Duodenal mucosa (tissue), 2 donors: ENCODE results near the gene EID3.
"Not testable (repeated sequence)": the region's sequence is repeated elsewhere in the genome, so short reads cannot be mapped to it uniquely, and the experiment has no call there.

Experiments used
- H3K27ac ChIP-seq: one replicate; pipeline ENCODE4 v1.7.0; 2013; ENCODE audit warnings: low read depth, low read length
- H3K27me3 ChIP-seq, 2 donors: one replicate each; pipeline ENCODE4 v1.7.0; 2013; ENCODE audit warnings: low read length in 2 of 2, control low read depth in 1 of 2; ENCODE audit not compliant: insufficient read depth in 2 of 2, control insufficient read depth in 1 of 2
- H3K36me3 ChIP-seq, 2 donors: one replicate each; pipeline ENCODE4 v1.7.0; 2013; ENCODE audit warnings: low read length in 2 of 2, control low read depth in 1 of 2; ENCODE audit not compliant: insufficient read depth in 2 of 2, control insufficient read depth in 1 of 2
- H3K4me1 ChIP-seq, 2 donors: one replicate each; pipeline ENCODE4 v1.7.0; 2013; ENCODE audit warnings: low read length in 2 of 2, control low read depth in 1 of 2; ENCODE audit not compliant: insufficient read depth in 2 of 2, control insufficient read depth in 1 of 2
- H3K4me3 ChIP-seq, 2 donors: one replicate each; pipeline ENCODE4 v1.7.0; 2013; ENCODE audit warnings: low read length in 2 of 2, low read depth in 1 of 2
- H3K9ac ChIP-seq, 2 donors: one replicate each; pipeline ENCODE4 v1.7.0; 2013; ENCODE audit warnings: low read length in 2 of 2, low read depth in 1 of 2
- H3K9me3 ChIP-seq, 2 donors: one replicate each; pipeline ENCODE4 v1.7.0; 2013; ENCODE audit warnings: low read length in 2 of 2, control low read depth in 1 of 2; ENCODE audit not compliant: control insufficient read depth in 1 of 2

EID3 gene

DNA sequence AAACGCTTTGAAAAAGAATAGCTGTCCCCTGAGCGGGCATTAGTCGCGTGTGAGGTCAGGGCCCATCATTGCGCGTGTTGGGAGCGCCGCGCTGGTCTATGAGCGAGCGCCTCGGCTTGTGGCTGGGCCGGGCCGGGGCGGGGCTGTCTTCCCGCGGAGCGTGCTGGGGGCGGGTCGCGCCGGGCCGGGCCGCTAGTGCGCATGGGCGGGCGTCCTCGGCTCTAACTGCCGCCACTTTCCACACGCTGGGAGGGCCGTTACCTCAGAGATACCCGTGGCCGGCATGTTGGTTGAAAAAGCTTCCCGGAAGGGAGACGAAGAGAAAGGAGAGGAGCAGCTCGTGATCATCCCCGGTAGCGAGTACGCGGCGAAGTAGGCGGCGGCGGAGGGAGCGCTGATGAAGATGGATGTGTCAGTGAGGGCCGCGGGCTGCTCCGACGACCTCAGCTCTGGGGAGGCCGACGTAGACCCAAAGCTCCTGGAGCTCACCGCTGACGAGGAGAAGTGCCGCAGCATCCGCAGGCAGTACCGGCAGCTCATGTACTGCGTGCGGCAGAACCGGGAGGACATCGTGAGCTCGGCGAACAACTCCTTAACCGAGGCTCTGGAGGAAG lies at the start of gene EID3:
TSS of gene EID3 (plus strand) at position 202 of the 614 bp plus-strand sequence. CDS start at position 398, 196 bp downstream.
- Histone ChIP-seq H3K36me3 (peaks cover 3 to 4% of the 10 kb centered on the region in 2 donors), H3K27me3 (no peaks in the 10 kb centered on the region), H3K9me3 (no peaks in the 10 kb centered on the region), H3K4me1 (peaks cover 34 to 35% of the 10 kb centered on the region in 2 donors), H3K27ac (peak within 1 kb of the TSS; percentile 33), H3K9ac (peak within 1 kb of the TSS; percentile 54 to 62), H3K4me3 (peak within 1 kb of the TSS; percentile 66 to 81)

DNA sequence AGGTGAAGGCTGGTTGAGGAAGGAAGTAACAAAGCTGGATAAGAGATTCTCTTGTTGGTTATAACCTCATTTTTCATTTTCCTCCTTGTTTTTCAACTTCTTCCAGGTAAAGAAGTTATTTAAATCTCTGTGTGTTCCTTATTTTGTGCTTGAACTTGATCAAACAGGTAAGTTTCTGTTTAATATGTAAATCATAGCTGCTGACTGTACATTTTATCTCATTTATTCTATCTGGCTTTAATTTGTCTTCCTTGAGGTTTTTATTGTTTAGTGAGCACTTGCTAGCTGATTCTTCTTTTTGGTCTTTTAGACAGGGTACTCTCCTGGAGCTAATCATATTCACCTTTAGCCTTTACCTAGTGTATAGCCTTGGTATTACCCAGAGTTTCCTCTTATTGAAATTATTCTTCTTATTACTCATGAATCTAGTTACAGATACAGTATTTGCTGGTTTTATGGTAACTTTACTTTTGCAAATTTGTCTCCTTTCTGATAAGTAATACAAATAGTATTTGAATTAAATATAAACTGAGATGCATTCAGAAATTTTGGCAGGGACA lies 45.5 kb upstream of the EID3 start:
- Histone ChIP-seq H3K36me3 (no peaks in the 10 kb centered on the region), H3K4me1 (no peaks in the 10 kb centered on the region)

DNA sequence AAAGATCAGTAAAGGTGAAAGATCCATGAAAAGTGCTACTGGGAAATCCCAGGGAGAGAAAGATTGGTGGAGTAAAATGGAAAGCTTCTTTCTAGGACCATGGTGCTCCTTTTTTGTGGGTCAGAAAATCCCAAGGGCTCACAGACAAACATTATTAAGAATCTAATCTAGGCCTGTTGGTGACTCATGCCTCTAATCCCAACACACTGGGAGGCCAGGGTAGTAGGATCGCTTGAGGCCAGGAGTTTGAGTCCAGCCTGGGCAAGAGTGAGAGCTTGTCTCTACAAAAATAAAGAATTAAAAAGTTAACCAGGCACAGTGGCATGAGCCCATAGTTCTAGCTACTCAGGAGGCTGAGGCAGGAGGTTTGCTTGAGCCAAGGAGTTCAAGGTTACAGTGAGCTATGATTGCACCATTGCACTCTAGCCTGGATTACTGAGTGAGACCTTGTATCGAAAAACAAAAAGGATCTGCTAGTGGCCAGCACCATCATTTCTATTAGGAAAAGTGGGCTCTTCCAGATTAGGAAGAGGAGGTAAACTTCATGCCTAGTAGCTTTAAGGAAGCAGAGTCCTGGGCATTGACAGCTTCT lies 45.0 kb upstream of the EID3 start:
- Histone ChIP-seq H3K4me1 (no peaks in the 10 kb centered on the region), H3K27me3 (no peaks in the 10 kb centered on the region), H3K36me3 (no peaks in the 10 kb centered on the region), H3K27ac (no peak overlapping the region), H3K9ac (no peak overlapping the region), H3K4me3 (no peak overlapping the region), H3K9me3 (no peaks in the 10 kb centered on the region)

More for the DNA sequence above, 45.5 kb upstream of the EID3 start:
- no peak overlapping the region for H3K27ac ChIP-seq
- no peaks in the 10 kb centered on the region for H3K27me3 ChIP-seq
- H3K4me3 ChIP-seq, result no peak overlapping the region
- no peak overlapping the region for H3K9ac ChIP-seq
- no peaks in the 10 kb centered on the region for H3K9me3 ChIP-seq

DNA sequence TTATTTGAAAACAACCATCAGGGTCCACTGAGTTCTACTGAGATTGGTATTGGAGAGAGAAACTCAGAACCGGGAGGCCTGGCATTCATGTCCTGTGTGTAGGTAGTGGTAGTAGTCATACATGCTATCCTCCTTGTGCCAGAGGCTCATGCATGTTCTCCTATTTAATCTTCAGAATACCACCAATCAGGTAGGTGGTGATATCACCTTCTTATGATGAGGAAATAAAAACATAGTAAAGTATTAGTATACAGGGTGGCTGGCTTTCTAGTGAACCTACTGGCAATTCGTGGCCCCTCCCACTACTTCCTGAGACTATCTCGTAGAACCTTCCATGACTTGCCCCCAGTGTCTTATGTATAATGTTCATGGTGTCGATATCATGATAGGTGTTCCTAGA lies 40.5 kb upstream of the EID3 start:
- Histone ChIP-seq H3K36me3 (no peaks in the 10 kb centered on the region), H3K4me1 (no peaks in the 10 kb centered on the region), H3K9me3 (no peaks in the 10 kb centered on the region), H3K9ac (no peak overlapping the region), H3K27ac (no peak overlapping the region), H3K4me3 (no peak overlapping the region), H3K27me3 (no peaks in the 10 kb centered on the region)

DNA sequence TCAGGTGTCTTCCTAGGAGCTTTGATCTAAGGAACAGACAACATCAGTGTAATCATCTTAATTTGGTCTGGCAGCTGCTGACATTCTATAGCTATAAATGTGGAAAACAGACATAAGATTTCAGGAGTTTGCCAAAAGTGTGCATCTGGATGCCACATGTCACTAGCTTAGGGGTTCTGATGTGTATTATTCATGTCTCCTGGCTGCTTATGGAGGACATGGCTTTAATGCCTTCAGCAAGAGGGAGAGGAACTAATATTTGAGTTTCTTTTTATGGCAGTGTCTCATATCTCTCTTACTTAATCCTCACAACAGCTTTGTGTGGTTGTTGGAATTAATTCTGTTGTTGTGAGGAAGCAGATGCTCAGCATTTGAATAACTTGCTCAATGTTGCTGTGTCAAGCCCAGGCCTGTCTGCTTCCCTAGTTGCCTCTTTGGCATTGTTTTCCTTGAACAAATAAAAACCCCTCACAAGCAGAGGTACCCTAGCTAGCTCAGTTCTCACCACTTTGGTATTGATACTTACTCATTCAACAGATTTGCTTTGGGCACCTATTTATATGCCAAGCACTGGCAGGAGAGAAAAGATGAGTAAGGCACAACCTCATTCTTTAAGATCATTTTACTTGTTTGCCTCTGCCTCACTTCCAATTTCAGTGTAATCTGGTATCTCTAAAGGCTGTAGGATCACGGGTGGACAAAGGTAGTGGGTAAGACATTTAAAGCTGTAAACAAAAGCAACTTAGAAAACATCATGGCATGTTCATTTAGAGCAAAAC lies 39.8 kb upstream of the EID3 start:
- Histone ChIP-seq H3K9ac (no peak overlapping the region), H3K36me3 (no peaks in the 10 kb centered on the region), H3K9me3 (no peaks in the 10 kb centered on the region), H3K4me1 (no peaks in the 10 kb centered on the region), H3K27me3 (no peaks in the 10 kb centered on the region), H3K27ac (no peak overlapping the region), H3K4me3 (no peak overlapping the region)

DNA sequence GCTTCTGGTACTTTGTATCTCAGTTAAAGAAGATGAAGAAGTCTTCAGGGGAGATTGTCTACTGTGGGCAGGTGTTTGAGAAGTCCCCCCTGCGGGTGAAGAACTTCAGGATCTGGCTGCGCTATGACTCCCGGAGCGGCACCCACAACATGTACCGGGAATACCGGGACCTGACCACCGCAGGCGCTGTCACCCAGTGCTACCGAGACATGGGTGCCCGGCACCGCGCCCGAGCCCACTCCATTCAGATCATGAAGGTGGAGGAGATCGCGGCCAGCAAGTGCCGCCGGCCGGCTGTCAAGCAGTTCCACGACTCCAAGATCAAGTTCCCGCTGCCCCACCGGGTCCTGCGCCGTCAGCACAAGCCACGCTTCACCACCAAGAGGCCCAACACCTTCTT lies 38.1 kb upstream of the EID3 start:
- H3K36me3 ChIP-seq, H3K27ac ChIP-seq, H3K9ac ChIP-seq, H3K27me3 ChIP-seq, H3K4me3 ChIP-seq, H3K4me1 ChIP-seq, H3K9me3 ChIP-seq: not testable (repeated sequence)

DNA sequence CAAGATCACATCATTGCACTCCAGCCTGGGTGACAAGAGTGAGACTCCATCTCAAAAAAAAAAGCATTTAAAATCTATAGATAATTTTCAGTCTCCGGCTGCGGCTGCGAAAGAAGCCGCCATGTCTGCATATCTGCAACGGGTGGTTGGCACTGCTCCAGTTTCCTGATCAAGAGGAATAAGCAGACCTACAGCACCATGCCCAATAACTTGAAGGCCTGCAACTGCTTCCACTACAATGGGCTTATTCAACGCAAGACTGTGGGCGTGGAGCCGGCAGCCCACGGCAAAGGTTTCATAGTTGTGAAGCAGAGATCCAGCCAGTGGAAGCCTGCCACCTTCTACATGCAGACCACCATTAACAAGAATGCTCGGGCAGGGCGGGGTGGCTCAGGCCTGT lies 30.6 kb upstream of the EID3 start:
- no peak overlapping the region for H3K27ac ChIP-seq
- H3K9ac ChIP-seq, result no peak overlapping the region
- H3K4me1 ChIP-seq, result peaks cover 4% of the 10 kb centered on the region in 2 donors
- H3K4me3 ChIP-seq, result no peak overlapping the region
- H3K9me3 ChIP-seq, result no peaks in the 10 kb centered on the region
- no peaks in the 10 kb centered on the region for H3K27me3 ChIP-seq
- H3K36me3 ChIP-seq, result no peaks in the 10 kb centered on the region

DNA sequence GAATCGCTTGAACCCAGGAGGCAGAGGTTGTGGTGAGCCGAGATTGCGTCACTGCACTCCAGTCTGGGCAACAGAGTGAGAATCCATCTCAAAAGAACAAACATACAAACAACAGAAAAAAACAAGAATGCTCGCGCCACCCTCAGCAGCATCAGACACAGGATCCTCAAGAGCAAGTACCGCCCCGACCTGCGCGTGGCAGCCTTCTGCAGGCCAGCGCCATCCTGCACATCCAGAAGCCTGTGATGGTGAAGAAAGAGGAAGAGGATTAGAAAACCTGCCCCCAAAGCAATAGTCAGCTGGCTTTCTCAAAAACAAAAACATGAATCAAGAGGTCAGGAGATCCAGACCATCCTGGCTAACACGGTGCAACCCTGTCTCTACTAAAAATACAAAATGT lies 30.0 kb upstream of the EID3 start:
- no peaks in the 10 kb centered on the region for H3K27me3 ChIP-seq
- no peak overlapping the region for H3K27ac ChIP-seq
- no peaks in the 10 kb centered on the region for H3K9me3 ChIP-seq
- H3K36me3 ChIP-seq, result no peaks in the 10 kb centered on the region
- H3K4me1 ChIP-seq, result peaks cover 4% of the 10 kb centered on the region in 2 donors
- H3K4me3 ChIP-seq, result no peak overlapping the region
- no peak overlapping the region for H3K9ac ChIP-seq

DNA sequence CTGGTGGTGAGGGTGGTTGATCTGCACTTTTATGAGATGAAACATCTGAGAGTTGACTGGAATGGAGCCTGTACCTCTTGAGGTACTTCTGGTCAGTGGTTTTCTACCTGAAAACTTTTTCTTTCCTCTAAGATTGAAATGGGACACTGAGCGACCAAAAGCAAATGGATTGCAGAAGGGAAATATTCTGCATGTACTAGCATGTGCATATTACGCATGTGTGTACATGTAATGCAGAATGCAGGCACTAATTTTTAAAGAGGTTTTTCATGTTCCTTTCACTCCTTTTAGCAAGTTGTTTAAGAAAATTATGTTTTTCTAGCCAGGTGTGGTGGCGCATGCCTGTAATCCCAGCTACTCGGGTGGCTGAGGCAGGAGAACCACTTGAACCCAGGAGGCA lies 28.7 kb upstream of the EID3 start:
- H3K9me3 ChIP-seq, result no peaks in the 10 kb centered on the region
- no peak overlapping the region for H3K9ac ChIP-seq
- peaks cover 4% of the 10 kb centered on the region in 2 donors for H3K4me1 ChIP-seq
- no peak overlapping the region for H3K27ac ChIP-seq
- H3K4me3 ChIP-seq, result no peak overlapping the region
- no peaks in the 10 kb centered on the region for H3K36me3 ChIP-seq
- no peaks in the 10 kb centered on the region for H3K27me3 ChIP-seq

DNA sequence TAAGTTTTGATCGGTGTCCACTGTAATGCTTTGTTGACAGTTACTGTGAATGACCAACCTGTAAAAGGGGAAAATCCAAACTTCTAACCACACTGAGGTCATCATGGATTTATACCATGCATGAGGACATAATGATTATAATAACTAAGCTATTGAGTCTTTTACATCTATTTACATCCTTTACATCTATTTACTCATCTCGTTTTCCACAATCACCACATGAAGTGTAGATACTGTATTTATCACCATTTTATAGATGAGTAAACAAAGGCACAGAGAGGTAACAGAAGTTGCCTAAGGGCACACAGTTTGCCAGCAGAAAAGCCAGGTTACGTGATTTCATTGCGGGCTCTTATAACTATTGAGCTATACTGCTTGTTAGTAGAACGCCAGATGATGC lies 27.9 kb upstream of the EID3 start:
- no peaks in the 10 kb centered on the region for H3K27me3 ChIP-seq
- H3K4me1 ChIP-seq, result peaks cover 4% of the 10 kb centered on the region in 2 donors
- no peaks in the 10 kb centered on the region for H3K9me3 ChIP-seq
- peak overlapping the region in 1 of 2 donors; percentile 52 for H3K4me3 ChIP-seq
- H3K36me3 ChIP-seq, result no peaks in the 10 kb centered on the region
- no peak overlapping the region for H3K9ac ChIP-seq
- no peak overlapping the region for H3K27ac ChIP-seq
